Measurements from ENCODE around the gene PRKG1.

Gene PRKG1

GRCh38 chr10:51313773-51314478 is 239.6 kb downstream of the PRKG1 start:
- TF ChIP-seq FOXP2 (optimal IDR thresholded peaks at IDR 0.05; ENCODE audit: borderline replicate concordance, extremely low read depth, extremely low read length, insufficient read depth) (no peak), TAF1 (IDR thresholded peaks at IDR 0.05; ENCODE audit: borderline replicate concordance, insufficient read depth, low read length) (no peak), SIN3A (IDR thresholded peaks at IDR 0.05; ENCODE audit: borderline replicate concordance, insufficient read depth, low read length) (no peak), REST (IDR thresholded peaks at IDR 0.05; ENCODE audit: insufficient read depth in 1 of 2, low read depth in 2 of 2, low read length in 2 of 2) (no peak), POLR2AphosphoS5 (IDR thresholded peaks at IDR 0.05; ENCODE audit: low read depth, low read length) (no peak)

- TF ChIP-seq FOXP2 (optimal IDR thresholded peaks at IDR 0.05; ENCODE audit: borderline replicate concordance, extremely low read depth, extremely low read length, insufficient read depth) (no peak), TAF1 (IDR thresholded peaks at IDR 0.05; ENCODE audit: borderline replicate concordance, insufficient read depth, low read length) (no peak), REST (IDR thresholded peaks at IDR 0.05; ENCODE audit: insufficient read depth in 1 of 2, low read depth in 2 of 2, low read length in 2 of 2) (no peak), POLR2AphosphoS5 (IDR thresholded peaks at IDR 0.05; ENCODE audit: low read depth, low read length) (no peak), SIN3A (IDR thresholded peaks at IDR 0.05; ENCODE audit: borderline replicate concordance, insufficient read depth, low read length) (no peak)
Observed at GRCh38 chr10:51314481-51314880, 240.2 kb downstream of the PRKG1 start.

GRCh38 chr10:51318399-51319172 is 244.3 kb downstream of the PRKG1 start:
- TF ChIP-seq FOXP2 (optimal IDR thresholded peaks at IDR 0.05; ENCODE audit: borderline replicate concordance, extremely low read depth, extremely low read length, insufficient read depth): no peak
- no peak for TF ChIP-seq POLR2AphosphoS5 (IDR thresholded peaks at IDR 0.05; ENCODE audit: low read depth, low read length)
- TF ChIP-seq REST (IDR thresholded peaks at IDR 0.05; ENCODE audit: insufficient read depth in 1 of 2, low read depth in 2 of 2, low read length in 2 of 2): no peak
- TF ChIP-seq TAF1 (IDR thresholded peaks at IDR 0.05; ENCODE audit: borderline replicate concordance, insufficient read depth, low read length): no peak
- no peak for TF ChIP-seq SIN3A (IDR thresholded peaks at IDR 0.05; ENCODE audit: borderline replicate concordance, insufficient read depth, low read length)

GRCh38 chr10:51319173-51319435 is 244.8 kb downstream of the PRKG1 start:
- TF ChIP-seq POLR2AphosphoS5 (IDR thresholded peaks at IDR 0.05; ENCODE audit: low read depth, low read length): no peak
- TF ChIP-seq SIN3A (IDR thresholded peaks at IDR 0.05; ENCODE audit: borderline replicate concordance, insufficient read depth, low read length): no peak
- TF ChIP-seq FOXP2 (optimal IDR thresholded peaks at IDR 0.05; ENCODE audit: borderline replicate concordance, extremely low read depth, extremely low read length, insufficient read depth): no peak
- no peak for TF ChIP-seq REST (IDR thresholded peaks at IDR 0.05; ENCODE audit: insufficient read depth in 1 of 2, low read depth in 2 of 2, low read length in 2 of 2)
- TF ChIP-seq TAF1 (IDR thresholded peaks at IDR 0.05; ENCODE audit: borderline replicate concordance, insufficient read depth, low read length): no peak
